DND-41 (cell line): ENCODE data around the gene ADAT2.

Source experiments
- ATAC-seq: fragments of 200-7000 bp; cut with Tn5 transposase; 3 replicates; pipeline ENCODE4 v1.9.1; 2021; ENCODE audit warnings: low read depth; ENCODE audit not compliant: insufficient read depth
- DNase-seq: peaks from one replicate; pipeline ENCODE4 v3.0.0-alpha.2; 2020
- H2AFZ ChIP-seq: 2 replicates; pipeline ENCODE4 v1.6.0; 2012; ENCODE audit warnings: low read depth, low read length
- H3K27ac ChIP-seq: 2 replicates; pipeline ENCODE4 v1.5.1; 2012; ENCODE audit warnings: low read length, inconsistent platforms
- H3K27me3 ChIP-seq: fragments of 200-600 bp; sonication (generic); 2 replicates; pipeline ENCODE4 v1.6.0; 2012; ENCODE audit warnings: low read length, mild to moderate bottlenecking, inconsistent platforms; ENCODE audit not compliant: insufficient read depth, poor library complexity
- H3K36me3 ChIP-seq: 2 replicates; pipeline ENCODE4 v1.5.1; 2012; ENCODE audit warnings: low read length, inconsistent platforms; ENCODE audit not compliant: insufficient read depth
- H3K4me1 ChIP-seq: 2 replicates; pipeline ENCODE4 v1.5.1; 2012; ENCODE audit warnings: mild to moderate bottlenecking, low read length; ENCODE audit not compliant: insufficient read depth
- H3K4me2 ChIP-seq: 2 replicates; pipeline ENCODE4 v1.6.0; 2012; ENCODE audit warnings: mild to moderate bottlenecking, moderate library complexity, low read length, inconsistent platforms; ENCODE audit not compliant: insufficient read depth
- H3K4me3 ChIP-seq, 2 experiments: fragments of 200-600 bp in 1 of 2; shearing (Covaris generic) in 1 of 2; 2 replicates each; pipeline ENCODE4 v1.5.1; 2012 to 2016; ENCODE audit warnings: inconsistent platforms in 2 of 2, low read length in 2 of 2, mild to moderate bottlenecking in 2 of 2, low read depth in 1 of 2, moderate library complexity in 1 of 2
- H3K79me2 ChIP-seq: 2 replicates; pipeline ENCODE4 v1.6.0; 2012; ENCODE audit warnings: low read length, inconsistent platforms; ENCODE audit not compliant: insufficient read depth
- H3K9ac ChIP-seq: 2 replicates; pipeline ENCODE4 v1.6.0; 2012; ENCODE audit warnings: low read depth, mild to moderate bottlenecking, inconsistent platforms, low read length, moderate library complexity
- H3K9me3 ChIP-seq: 2 replicates; pipeline ENCODE4 v1.5.1; 2012; ENCODE audit warnings: low read length, moderate library complexity, mild to moderate bottlenecking, inconsistent platforms; ENCODE audit not compliant: insufficient read depth, severe bottlenecking
- H4K20me1 ChIP-seq: 2 replicates; pipeline ENCODE4 v1.6.0; 2012; ENCODE audit warnings: low read length; ENCODE audit not compliant: insufficient read depth
- EZH2 ChIP-seq: IDR thresholded peaks from 3 replicates; pipeline ENCODE4 v1.6.1; 2012; ENCODE audit warnings: borderline replicate concordance, low read depth, mild to moderate bottlenecking, moderate library complexity, low read length, inconsistent platforms; ENCODE audit not compliant: severe bottlenecking
- TF ChIP-seq, protein P1 (sequence below): IDR thresholded peaks from 2 replicates; pipeline ENCODE4 v1.5.1; 2012; ENCODE audit warnings: borderline replicate concordance, low read length, moderate library complexity, mild to moderate bottlenecking; ENCODE audit not compliant: poor library complexity, severe bottlenecking; ENCODE audit errors: extremely low read depth

ADAT2 gene

DNA sequence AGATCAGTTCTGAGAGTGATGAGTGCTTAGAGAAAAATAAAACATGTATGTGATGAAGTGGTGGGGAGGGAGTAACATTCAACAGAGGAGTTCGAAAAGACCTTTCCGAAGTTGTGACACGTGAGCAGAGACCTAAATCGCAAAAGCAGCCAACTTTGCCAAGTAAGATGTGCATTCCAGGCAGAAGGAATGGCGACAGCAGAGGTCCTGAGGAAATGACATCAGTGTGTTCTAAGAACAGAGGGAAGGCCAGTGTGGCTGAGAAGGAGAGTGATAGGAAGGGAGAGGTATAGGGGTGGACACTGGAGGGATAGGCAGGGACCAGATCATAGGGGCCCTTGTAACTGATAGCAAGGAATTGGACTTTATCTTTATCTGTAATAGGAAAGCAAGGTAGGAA is 51.3 kb downstream of the ADAT2 start:
- Histone ChIP-seq H3K27me3 (no peaks in the 10 kb centered on the region), H3K4me1 (peaks cover 13% of the 10 kb centered on the region), H3K9ac (no peak overlapping the region), H3K27ac (no peak overlapping the region), H3K4me2 (no peak overlapping the region), H3K4me3 (no peak overlapping the region), H3K79me2 (no peaks in the 10 kb centered on the region), H2AFZ (no peak overlapping the region), H3K9me3 (no peaks in the 10 kb centered on the region), H4K20me1 (no peaks in the 10 kb centered on the region), H3K36me3 (no peaks in the 10 kb centered on the region)
- no peak for TF ChIP-seq EZH2
- TF ChIP-seq, protein P1, sequence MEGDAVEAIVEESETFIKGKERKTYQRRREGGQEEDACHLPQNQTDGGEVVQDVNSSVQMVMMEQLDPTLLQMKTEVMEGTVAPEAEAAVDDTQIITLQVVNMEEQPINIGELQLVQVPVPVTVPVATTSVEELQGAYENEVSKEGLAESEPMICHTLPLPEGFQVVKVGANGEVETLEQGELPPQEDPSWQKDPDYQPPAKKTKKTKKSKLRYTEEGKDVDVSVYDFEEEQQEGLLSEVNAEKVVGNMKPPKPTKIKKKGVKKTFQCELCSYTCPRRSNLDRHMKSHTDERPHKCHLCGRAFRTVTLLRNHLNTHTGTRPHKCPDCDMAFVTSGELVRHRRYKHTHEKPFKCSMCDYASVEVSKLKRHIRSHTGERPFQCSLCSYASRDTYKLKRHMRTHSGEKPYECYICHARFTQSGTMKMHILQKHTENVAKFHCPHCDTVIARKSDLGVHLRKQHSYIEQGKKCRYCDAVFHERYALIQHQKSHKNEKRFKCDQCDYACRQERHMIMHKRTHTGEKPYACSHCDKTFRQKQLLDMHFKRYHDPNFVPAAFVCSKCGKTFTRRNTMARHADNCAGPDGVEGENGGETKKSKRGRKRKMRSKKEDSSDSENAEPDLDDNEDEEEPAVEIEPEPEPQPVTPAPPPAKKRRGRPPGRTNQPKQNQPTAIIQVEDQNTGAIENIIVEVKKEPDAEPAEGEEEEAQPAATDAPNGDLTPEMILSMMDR, result no peak
- DNase-seq (no peak), ATAC-seq (no peak)

DNA sequence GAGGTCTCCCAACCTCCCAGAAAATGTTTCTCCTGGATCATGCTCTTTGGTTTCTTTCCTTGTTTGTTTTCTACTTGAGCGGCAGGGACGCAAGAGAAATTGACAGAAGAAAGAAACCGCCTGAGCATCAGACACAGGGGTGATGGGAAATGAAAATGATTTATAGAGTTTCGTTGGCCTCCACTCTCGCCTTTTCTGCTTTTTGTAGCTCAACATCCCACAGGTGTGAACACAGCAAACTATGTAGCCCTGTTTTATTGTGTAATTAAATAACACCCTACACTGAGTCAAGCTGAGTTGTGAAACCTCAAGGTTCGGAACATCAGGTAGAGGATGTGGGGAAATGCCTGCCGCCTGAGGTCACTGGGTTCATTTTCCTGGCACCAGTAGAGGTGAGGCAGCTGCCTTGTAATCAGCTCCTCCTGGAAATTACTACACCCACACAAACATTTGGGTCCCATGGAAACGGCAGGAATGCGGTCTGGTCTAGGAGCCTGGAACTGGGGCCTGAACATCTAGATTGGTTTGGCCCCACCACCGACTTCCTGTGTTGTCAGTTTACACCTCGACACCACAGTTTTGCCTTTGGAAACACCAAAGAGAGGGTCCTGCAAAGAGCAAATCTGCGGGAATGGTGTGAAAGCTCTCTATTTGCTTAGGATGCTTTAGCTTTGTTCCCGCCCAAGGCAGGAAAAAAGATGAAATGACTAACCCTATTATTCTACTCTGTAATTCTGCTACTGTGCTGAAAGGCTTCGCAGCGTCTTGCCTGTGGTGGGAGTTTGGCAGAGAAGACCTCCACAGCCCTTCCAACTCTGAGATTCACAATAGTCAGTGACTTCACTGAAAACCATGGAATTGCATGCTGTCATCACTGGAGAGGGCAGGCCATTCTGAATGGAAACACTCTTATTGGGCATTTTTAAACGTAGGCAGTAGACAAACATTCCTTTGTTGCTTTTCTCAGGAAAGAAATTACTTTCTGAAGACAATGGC is 53.0 kb downstream of the ADAT2 start:
- H4K20me1 ChIP-seq, result no peaks in the 10 kb centered on the region
- H3K27me3 ChIP-seq, result no peaks in the 10 kb centered on the region
- ATAC-seq (no peak), DNase-seq (no peak)
- H3K4me1 ChIP-seq, result peaks cover 13% of the 10 kb centered on the region
- no peak overlapping the region for H2AFZ ChIP-seq
- H3K4me2 ChIP-seq, result no peak overlapping the region
- no peak for TF ChIP-seq EZH2
- TF ChIP-seq, protein P1, result no peak
- no peaks in the 10 kb centered on the region for H3K36me3 ChIP-seq
- H3K4me3 ChIP-seq, result no peak overlapping the region
- H3K9ac ChIP-seq, result no peak overlapping the region
- H3K79me2 ChIP-seq, result no peaks in the 10 kb centered on the region
- no peaks in the 10 kb centered on the region for H3K9me3 ChIP-seq
- H3K27ac ChIP-seq, result no peak overlapping the region

DNA sequence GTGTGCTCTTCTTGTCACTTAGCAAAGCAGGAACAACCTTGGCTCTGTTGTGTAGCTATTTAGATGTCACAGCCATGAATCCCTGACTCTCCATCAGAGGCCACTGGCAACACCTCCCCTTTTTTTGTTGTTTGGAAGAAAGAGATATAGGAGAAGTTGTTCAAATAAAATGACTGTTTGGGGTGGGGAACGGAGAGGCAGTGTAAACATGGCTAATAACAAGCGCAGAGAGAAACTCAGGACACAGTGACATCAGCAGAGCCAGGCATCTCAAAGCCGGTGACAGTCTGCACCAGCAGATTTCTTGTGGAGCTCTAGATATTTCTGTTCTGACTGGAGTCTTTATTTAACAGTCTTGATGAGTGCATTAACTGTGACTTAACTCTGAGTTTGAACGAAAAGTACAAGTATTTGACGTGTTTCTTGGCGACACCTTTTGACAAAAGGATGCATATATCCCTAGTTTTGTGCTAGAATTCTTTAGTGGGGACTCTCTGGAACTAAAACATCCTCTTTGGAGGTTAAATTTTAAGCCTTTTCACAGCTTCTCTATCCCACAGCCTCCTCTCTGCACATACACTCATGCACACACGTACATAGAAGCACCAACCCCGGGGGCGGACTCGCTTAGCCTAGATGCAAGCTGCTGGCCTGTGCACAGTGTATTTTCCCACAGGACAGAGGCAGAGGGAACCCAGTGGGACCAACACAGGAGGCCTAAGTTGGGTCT is 53.8 kb downstream of the ADAT2 start:
- H3K27me3 ChIP-seq, result no peaks in the 10 kb centered on the region
- H3K36me3 ChIP-seq, result no peaks in the 10 kb centered on the region
- no peak overlapping the region for H3K27ac ChIP-seq
- no peaks in the 10 kb centered on the region for H4K20me1 ChIP-seq
- no peak overlapping the region for H2AFZ ChIP-seq
- H3K79me2 ChIP-seq, result no peaks in the 10 kb centered on the region
- no peak overlapping the region for H3K4me3 ChIP-seq
- no peak for DNase-seq
- H3K9ac ChIP-seq, result no peak overlapping the region
- no peak for TF ChIP-seq EZH2
- TF ChIP-seq, protein P1, result no peak
- no peak overlapping the region for H3K4me2 ChIP-seq
- H3K9me3 ChIP-seq, result no peaks in the 10 kb centered on the region
- peaks cover 13% of the 10 kb centered on the region for H3K4me1 ChIP-seq
- ATAC-seq, result no peak
